KMS-11 (cell line): ENCODE results near the gene TFAP2A.
A peak's percentile ranks its signal among the peaks of the same experiment; 100 is the strongest.

Experiments used
- H2AFZ ChIP-seq: fragments of 200-600 bp; sonication (generic); 2 replicates; pipeline ENCODE4 v1.6.1; 2016; ENCODE audit warnings: antibody characterized with exemption, mixed run types, low read depth
- H3K27ac ChIP-seq: fragments of 200-600 bp; sonication (generic); 2 replicates; pipeline ENCODE4 v1.6.1; 2016; ENCODE audit warnings: mild to moderate bottlenecking, mixed run types
- H3K27me3 ChIP-seq: fragments of 200-600 bp; sonication (generic); 2 replicates; pipeline ENCODE4 v1.6.1; 2017; ENCODE audit warnings: mild to moderate bottlenecking, low read depth, mixed run types, moderate library complexity; ENCODE audit not compliant: insufficient read depth
- H3K36me3 ChIP-seq: fragments of 200-600 bp; sonication (generic); 2 replicates; pipeline ENCODE4 v1.6.1; 2017; ENCODE audit warnings: mild to moderate bottlenecking, mixed run types; ENCODE audit not compliant: insufficient read depth
- H3K4me1 ChIP-seq: fragments of 200-600 bp; sonication (generic); 2 replicates; pipeline ENCODE4 v1.6.1; 2016; ENCODE audit warnings: mild to moderate bottlenecking, low read depth, mixed run types; ENCODE audit not compliant: poor library complexity, severe bottlenecking
- H3K4me2 ChIP-seq: fragments of 200-600 bp; sonication (generic); 2 replicates; pipeline ENCODE4 v1.7.0; 2016; ENCODE audit warnings: mild to moderate bottlenecking, mixed run types
- H3K4me3 ChIP-seq: fragments of 200-600 bp; sonication (generic); IDR thresholded peaks from 2 replicates; pipeline ENCODE4 v1.6.1; 2017; ENCODE audit warnings: low read depth, low read length, mixed read lengths; ENCODE audit not compliant: insufficient read depth
- H3K79me2 ChIP-seq: fragments of 200-600 bp; sonication (generic); 2 replicates; pipeline ENCODE4 v1.6.1; 2016; ENCODE audit warnings: low read depth, mixed run types; ENCODE audit not compliant: insufficient read depth
- H3K9ac ChIP-seq: fragments of 200-600 bp; sonication (generic); 2 replicates; pipeline ENCODE4 v1.6.1; 2016; ENCODE audit warnings: mild to moderate bottlenecking, mixed run types
- H4K20me1 ChIP-seq: fragments of 200-600 bp; sonication (generic); 2 replicates; pipeline ENCODE4 v1.6.1; 2016; ENCODE audit warnings: mild to moderate bottlenecking, mixed run types; ENCODE audit not compliant: insufficient read depth
- TF ChIP-seq, protein P1 (sequence below): fragments of 200-600 bp; sonication (generic); conservative IDR thresholded peaks from 2 replicates; pipeline ENCODE4 v1.6.1; 2017; ENCODE audit warnings: low read depth, mild to moderate bottlenecking, antibody characterized with exemption, low read length, moderate library complexity, mixed read lengths

The TFAP2A gene

DNA sequence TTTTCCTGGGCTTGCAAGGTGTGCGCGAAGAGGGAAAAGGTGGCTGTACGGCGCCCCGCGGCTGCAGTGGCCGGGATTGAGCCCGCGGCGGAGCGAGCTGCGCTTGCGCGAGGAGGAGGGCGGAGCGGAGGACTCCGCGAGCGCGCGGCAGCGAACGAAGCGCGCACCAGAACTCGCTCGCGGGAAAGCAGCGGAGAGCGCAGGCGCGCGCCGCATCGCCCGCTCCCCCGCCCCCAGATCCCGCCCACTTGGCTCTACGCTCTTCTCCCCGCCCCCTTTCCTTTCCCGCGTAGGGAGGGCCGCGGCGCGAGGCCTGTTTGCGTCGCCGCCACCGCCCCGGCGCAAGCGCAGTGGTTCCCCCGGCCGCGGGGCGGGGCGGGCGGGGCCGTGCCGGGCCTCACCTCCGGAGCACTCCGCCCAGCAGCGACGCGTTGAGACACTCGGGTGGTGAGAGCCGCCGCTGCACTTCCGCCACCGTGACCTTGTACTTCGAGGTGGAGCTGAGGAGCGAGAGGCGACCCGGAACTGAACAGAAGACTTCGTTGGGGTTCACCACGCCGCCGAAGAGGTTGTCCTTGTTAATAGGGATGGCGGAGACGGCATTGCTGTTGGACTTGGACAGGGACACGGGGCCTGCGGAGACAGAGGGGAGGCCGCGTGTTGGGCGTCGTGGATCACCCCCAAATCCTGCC lies 10.6 kb downstream of the TFAP2A start:
- H3K9ac ChIP-seq, result peak overlapping the region; percentile 90
- TF ChIP-seq, protein P1, sequence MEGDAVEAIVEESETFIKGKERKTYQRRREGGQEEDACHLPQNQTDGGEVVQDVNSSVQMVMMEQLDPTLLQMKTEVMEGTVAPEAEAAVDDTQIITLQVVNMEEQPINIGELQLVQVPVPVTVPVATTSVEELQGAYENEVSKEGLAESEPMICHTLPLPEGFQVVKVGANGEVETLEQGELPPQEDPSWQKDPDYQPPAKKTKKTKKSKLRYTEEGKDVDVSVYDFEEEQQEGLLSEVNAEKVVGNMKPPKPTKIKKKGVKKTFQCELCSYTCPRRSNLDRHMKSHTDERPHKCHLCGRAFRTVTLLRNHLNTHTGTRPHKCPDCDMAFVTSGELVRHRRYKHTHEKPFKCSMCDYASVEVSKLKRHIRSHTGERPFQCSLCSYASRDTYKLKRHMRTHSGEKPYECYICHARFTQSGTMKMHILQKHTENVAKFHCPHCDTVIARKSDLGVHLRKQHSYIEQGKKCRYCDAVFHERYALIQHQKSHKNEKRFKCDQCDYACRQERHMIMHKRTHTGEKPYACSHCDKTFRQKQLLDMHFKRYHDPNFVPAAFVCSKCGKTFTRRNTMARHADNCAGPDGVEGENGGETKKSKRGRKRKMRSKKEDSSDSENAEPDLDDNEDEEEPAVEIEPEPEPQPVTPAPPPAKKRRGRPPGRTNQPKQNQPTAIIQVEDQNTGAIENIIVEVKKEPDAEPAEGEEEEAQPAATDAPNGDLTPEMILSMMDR, result peak; percentile 5; the same call in 1 of the 2 replicates

DNA sequence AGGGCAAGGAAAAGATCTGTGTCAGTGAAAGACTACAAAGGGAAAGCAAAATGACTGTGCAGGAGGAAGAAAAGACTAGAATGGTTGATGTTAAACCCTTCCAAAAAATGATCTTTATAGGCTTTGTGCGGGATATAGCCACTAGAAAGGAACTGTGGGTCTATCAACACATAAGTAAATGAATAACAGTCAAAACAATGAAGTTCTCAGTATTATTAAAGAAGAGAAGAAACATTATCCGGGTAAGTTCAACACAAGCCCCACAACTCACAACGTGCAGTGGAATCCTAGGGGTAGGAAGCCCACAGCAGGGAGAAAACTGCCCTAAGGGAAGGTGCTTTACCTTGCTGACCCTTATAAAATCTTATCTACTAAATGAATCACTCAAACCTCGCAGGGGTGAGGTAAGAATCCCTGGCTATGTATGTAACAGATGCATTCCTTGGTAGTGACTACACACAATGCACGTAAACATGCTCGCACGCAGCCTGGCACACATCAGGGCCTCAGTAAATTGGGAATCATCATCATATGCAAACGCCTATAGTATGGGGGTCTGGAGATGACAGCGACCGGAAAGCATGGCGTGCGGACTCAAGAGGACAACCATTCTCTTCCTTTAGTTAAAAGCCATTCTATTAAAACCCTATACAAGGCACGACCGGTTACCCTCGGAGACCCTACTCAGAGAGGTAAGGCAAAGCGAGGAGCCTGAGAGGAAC lies 11.3 kb downstream of the TFAP2A start:
- no peak overlapping the region for H3K4me3 ChIP-seq
- TF ChIP-seq, protein P1, result peak; percentile 26; the same call in 1 of the 2 replicates
- peak overlapping the region; percentile 90 for H3K4me2 ChIP-seq
- H3K4me1 ChIP-seq, result peaks cover 25% of the 10 kb centered on the region
- no peaks in the 10 kb centered on the region for H3K27me3 ChIP-seq
- H4K20me1 ChIP-seq, result no peaks in the 10 kb centered on the region
- peak overlapping the region; percentile 46; the same call in 1 of the 2 replicates for H3K9ac ChIP-seq
- H3K36me3 ChIP-seq, result no peaks in the 10 kb centered on the region
- peak overlapping the region; percentile 95 for H2AFZ ChIP-seq
- H3K27ac ChIP-seq, result no peak overlapping the region; the same call in 1 of the 2 replicates
- peaks cover 10% of the 10 kb centered on the region for H3K79me2 ChIP-seq

More for the DNA sequence above, 10.6 kb downstream of the TFAP2A start:
- Histone ChIP-seq H3K4me1 (peaks cover 30% of the 10 kb centered on the region), H3K36me3 (no peaks in the 10 kb centered on the region), H2AFZ (peak overlapping the region; percentile 95), H3K4me2 (peak overlapping the region; percentile 90), H3K27me3 (no peaks in the 10 kb centered on the region), H4K20me1 (no peaks in the 10 kb centered on the region), H3K4me3 (no peak overlapping the region), H3K79me2 (peaks cover 10% of the 10 kb centered on the region), H3K27ac (peak overlapping the region; percentile 84)

DNA sequence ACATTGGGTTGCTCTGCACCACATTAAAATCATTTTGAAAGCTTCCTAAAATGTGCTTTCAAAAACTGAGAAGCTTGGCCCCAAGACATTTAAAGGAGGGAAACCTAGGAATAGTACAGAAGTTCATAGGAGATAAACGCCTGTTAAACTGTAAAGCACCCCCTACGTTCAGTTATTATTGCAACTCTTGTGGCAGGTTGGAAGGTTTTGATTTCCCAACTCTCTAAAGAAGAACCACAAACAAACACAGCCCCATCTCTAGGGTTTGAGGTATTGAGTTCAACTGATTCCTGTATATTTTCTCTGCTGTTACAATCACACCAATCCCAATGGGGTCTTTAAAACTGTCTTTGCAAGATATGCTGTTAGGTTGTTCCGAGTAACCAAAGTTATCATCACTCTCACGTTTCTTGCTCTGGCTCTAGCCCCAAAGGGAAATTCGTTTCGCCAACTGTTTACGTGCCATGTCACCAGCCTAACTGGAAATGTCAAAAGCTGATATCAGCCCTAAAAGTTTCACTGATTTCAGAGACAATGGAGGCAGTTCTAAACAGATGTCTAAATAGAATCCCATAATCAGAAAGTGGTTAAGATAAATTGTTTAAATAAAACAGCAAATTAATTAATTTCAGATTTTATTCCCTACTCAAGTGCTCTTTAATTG lies 12.1 kb downstream of the TFAP2A start:
- Histone ChIP-seq H3K4me3 (no peak overlapping the region), H3K4me2 (peak overlapping the region; percentile 90; the same call in 1 of the 2 replicates), H4K20me1 (no peaks in the 10 kb centered on the region), H3K27me3 (no peaks in the 10 kb centered on the region), H3K79me2 (peaks cover 10% of the 10 kb centered on the region), H3K9ac (no peak overlapping the region), H3K27ac (no peak overlapping the region), H3K4me1 (peaks cover 18% of the 10 kb centered on the region), H2AFZ (peak overlapping the region; percentile 95), H3K36me3 (no peaks in the 10 kb centered on the region)
- TF ChIP-seq, protein P1, result no peak

DNA sequence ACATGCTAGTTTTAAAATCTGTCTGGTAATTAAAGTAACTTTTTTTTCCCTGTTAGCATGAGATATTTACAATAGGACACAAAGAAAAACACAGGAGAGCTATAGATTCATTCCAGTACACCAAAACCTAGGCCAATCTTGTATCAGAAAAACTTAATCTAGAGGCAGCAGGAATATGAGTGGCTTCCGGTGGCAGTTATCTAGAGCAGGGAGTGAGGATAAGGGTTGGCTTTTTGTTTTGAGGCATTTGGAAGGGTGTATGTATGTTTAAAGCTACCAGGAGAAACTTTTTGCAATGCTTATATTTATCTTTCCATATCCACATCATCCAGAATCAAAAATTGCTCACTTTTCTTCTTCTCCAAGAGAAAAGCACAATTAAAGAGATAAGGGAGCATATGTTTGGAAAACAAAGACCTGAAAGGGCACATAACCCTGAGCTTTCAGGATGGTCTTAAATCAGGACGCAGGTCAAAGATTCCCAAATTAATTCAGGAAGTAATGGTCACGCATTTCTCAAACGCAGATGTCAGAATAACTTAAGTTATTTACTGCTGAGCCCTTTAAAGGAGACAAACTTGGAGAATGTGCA lies 13.1 kb downstream of the TFAP2A start:
- Histone ChIP-seq H2AFZ (no peak overlapping the region), H3K4me3 (no peak overlapping the region), H3K27me3 (no peaks in the 10 kb centered on the region), H3K79me2 (peaks cover 10% of the 10 kb centered on the region), H3K9ac (no peak overlapping the region), H3K27ac (no peak overlapping the region), H3K4me2 (no peak overlapping the region), H3K4me1 (peaks cover 15% of the 10 kb centered on the region), H4K20me1 (no peaks in the 10 kb centered on the region), H3K36me3 (no peaks in the 10 kb centered on the region)
- TF ChIP-seq, protein P1, result no peak
